HUES48 (cell line): ENCODE measurements around the gene DHFR2.
"Not testable (repeated sequence)": the region's sequence is repeated elsewhere in the genome, so short reads cannot be mapped to it uniquely, and the experiment has no call there.

Experiments used
- H3K27ac ChIP-seq: one replicate; pipeline ENCODE4 v1.7.0; 2013; ENCODE audit warnings: low read depth, low read length, inconsistent platforms
- H3K27me3 ChIP-seq: 2 replicates; pipeline ENCODE4 v1.6.1; 2013; ENCODE audit warnings: mild to moderate bottlenecking, low read length; ENCODE audit not compliant: control insufficient read depth, insufficient read depth
- H3K36me3 ChIP-seq: 2 replicates; pipeline ENCODE4 v1.6.1; 2013; ENCODE audit warnings: low read length; ENCODE audit not compliant: control insufficient read depth, insufficient read depth
- H3K4me1 ChIP-seq: 2 replicates; pipeline ENCODE4 v1.6.1; 2013; ENCODE audit warnings: mild to moderate bottlenecking, low read length; ENCODE audit not compliant: control insufficient read depth, insufficient read depth
- H3K4me3 ChIP-seq: 2 replicates; pipeline ENCODE4 v1.5.1; 2013; ENCODE audit warnings: mild to moderate bottlenecking, low read depth, low read length
- H3K9ac ChIP-seq: 2 replicates; pipeline ENCODE4 v1.6.1; 2013; ENCODE audit warnings: mild to moderate bottlenecking, low read depth, low read length, moderate library complexity
- H3K9me3 ChIP-seq: 2 replicates; pipeline ENCODE4 v1.6.1; 2013; ENCODE audit warnings: low read length; ENCODE audit not compliant: control insufficient read depth, insufficient read depth

The DHFR2 gene

GRCh38 chr3:94083261-94083660 lies 20.5 kb upstream of the DHFR2 start:
- Histone ChIP-seq H3K4me1 (no peaks in the 10 kb centered on the region), H3K36me3 (peaks cover 3% of the 10 kb centered on the region; the same call in 1 of the 2 replicates), H3K27ac (no peak overlapping the region), H3K9me3 (no peaks in the 10 kb centered on the region), H3K4me3 (no peak overlapping the region), H3K9ac (no peak overlapping the region), H3K27me3 (no peaks in the 10 kb centered on the region)

- H3K4me1 ChIP-seq, result no peaks in the 10 kb centered on the region
- no peak overlapping the region for H3K4me3 ChIP-seq
- no peaks in the 10 kb centered on the region for H3K9me3 ChIP-seq
- no peak overlapping the region for H3K27ac ChIP-seq
- no peaks in the 10 kb centered on the region for H3K27me3 ChIP-seq
- H3K36me3 ChIP-seq, result peaks cover 3% of the 10 kb centered on the region; the same call in 1 of the 2 replicates
- no peak overlapping the region for H3K9ac ChIP-seq
Observed at GRCh38 chr3:94082391-94082937, 19.7 kb upstream of the DHFR2 start.

- Histone ChIP-seq H3K4me3 (no peak overlapping the region), H3K27me3 (no peaks in the 10 kb centered on the region), H3K9me3 (no peaks in the 10 kb centered on the region), H3K4me1 (no peaks in the 10 kb centered on the region), H3K36me3 (peaks cover 3% of the 10 kb centered on the region; the same call in 1 of the 2 replicates), H3K27ac (no peak overlapping the region), H3K9ac (no peak overlapping the region)
Observed at GRCh38 chr3:94081884-94082283, 19.2 kb upstream of the DHFR2 start.

GRCh38 chr3:94080552-94080951 lies 17.8 kb upstream of the DHFR2 start:
- H3K27me3 ChIP-seq, H3K9ac ChIP-seq, H3K36me3 ChIP-seq, H3K27ac ChIP-seq, H3K4me3 ChIP-seq, H3K9me3 ChIP-seq, H3K4me1 ChIP-seq: not testable (repeated sequence)

GRCh38 chr3:94076055-94076454 lies 13.3 kb upstream of the DHFR2 start:
- H3K36me3 ChIP-seq, result 0 out of 2 replicates have a peak, but pooled peaks cover 2% of the 10 kb centered on the region
- no peaks in the 10 kb centered on the region for H3K9me3 ChIP-seq
- H3K27ac ChIP-seq, result no peak overlapping the region
- H3K27me3 ChIP-seq, result no peaks in the 10 kb centered on the region
- H3K4me1 ChIP-seq, result no peaks in the 10 kb centered on the region
- no peak overlapping the region for H3K4me3 ChIP-seq
- H3K9ac ChIP-seq, result no peak overlapping the region

- H3K27ac ChIP-seq, result no peak overlapping the region
- H3K9ac ChIP-seq, result no peak overlapping the region
- no peaks in the 10 kb centered on the region for H3K4me1 ChIP-seq
- no peak overlapping the region for H3K4me3 ChIP-seq
- H3K36me3 ChIP-seq, result 0 out of 2 replicates have a peak, but pooled peaks cover 2% of the 10 kb centered on the region
- H3K27me3 ChIP-seq, result no peaks in the 10 kb centered on the region
- H3K9me3 ChIP-seq, result no peaks in the 10 kb centered on the region
Observed at GRCh38 chr3:94071713-94072284, 9.1 kb upstream of the DHFR2 start.

- Histone ChIP-seq H3K9ac (no peak overlapping the region), H3K36me3 (no peaks in the 10 kb centered on the region), H3K27ac (no peak overlapping the region), H3K27me3 (no peaks in the 10 kb centered on the region), H3K4me3 (no peak overlapping the region), H3K4me1 (no peaks in the 10 kb centered on the region), H3K9me3 (no peaks in the 10 kb centered on the region)
Observed at GRCh38 chr3:94070341-94070911, 7.7 kb upstream of the DHFR2 start.

- Histone ChIP-seq H3K9ac (no peak overlapping the region), H3K27ac (no peak overlapping the region), H3K9me3 (no peaks in the 10 kb centered on the region), H3K4me1 (no peaks in the 10 kb centered on the region), H3K27me3 (no peaks in the 10 kb centered on the region), H3K4me3 (no peak overlapping the region), H3K36me3 (0 out of 2 replicates have a peak, but pooled peaks cover 5% of the 10 kb centered on the region)
Observed at GRCh38 chr3:94069194-94069813, 6.6 kb upstream of the DHFR2 start.

- H3K4me3 ChIP-seq, result no peak overlapping the region
- 0 out of 2 replicates have a peak, but pooled peaks cover 5% of the 10 kb centered on the region for H3K36me3 ChIP-seq
- 0 out of 2 replicates have a peak, but pooled peaks cover 3% of the 10 kb centered on the region for H3K4me1 ChIP-seq
- no peaks in the 10 kb centered on the region for H3K27me3 ChIP-seq
- H3K9ac ChIP-seq, result no peak overlapping the region
- no peak overlapping the region for H3K27ac ChIP-seq
- no peaks in the 10 kb centered on the region for H3K9me3 ChIP-seq
Observed at GRCh38 chr3:94066506-94067500, 4.1 kb upstream of the DHFR2 start.

- no peaks in the 10 kb centered on the region for H3K27me3 ChIP-seq
- H3K4me3 ChIP-seq, result no peak overlapping the region
Observed at GRCh38 chr3:94065819-94066480, 3.2 kb upstream of the DHFR2 start.

More at GRCh38 chr3:94065819-94066480, 3.2 kb upstream of the DHFR2 start:
- H3K27ac ChIP-seq, result peak overlapping the region; percentile 16
- 0 out of 2 replicates have a peak, but pooled peaks cover 5% of the 10 kb centered on the region for H3K36me3 ChIP-seq
- H3K9ac ChIP-seq, result no peak overlapping the region
- H3K9me3 ChIP-seq, result no peaks in the 10 kb centered on the region
- H3K4me1 ChIP-seq, result 0 out of 2 replicates have a peak, but pooled peaks cover 3% of the 10 kb centered on the region
